HepG2 (cell line): ENCODE data around the gene ZBTB17. TPM values are rescaled to one million over a fixed set of nuclear protein-coding genes. Genes with fewer than 3 reads are reported as not detected.
A peak's percentile ranks its signal among the peaks of the same experiment; 100 is the strongest.

ENCODE experiments used
- ATAC-seq: fragments of 200-7000 bp; cut with Tn5 transposase; 3 replicates; pipeline ENCODE4 v1.9.1; 2020; ENCODE audit warnings: mild to moderate bottlenecking, moderate library complexity
- BruUV-seq: library from RNA; stranded (reverse); fragments of 400-500 nt; replicated peaks from 2 replicates; lab custom pipeline; 2021; lab: Mats Ljungman, UMichigan
- CTCF ChIA-PET: fragments of 300-600 bp; formaldehyde crosslinking; extraction: SDS; loops from one replicate; lab custom pipeline; 2021; ENCODE audit warnings: low total read pairs, inconsistent platforms, low intra/inter-chr PET ratio; lab: Yijun Ruan, JAX
- POLR2A ChIA-PET: fragments of 350-600 bp; sonication (Branson Sonifier 250); formaldehyde crosslinking; loops from one replicate; lab custom pipeline; 2020; ENCODE audit warnings: antibody characterized with exemption, inconsistent platforms; lab: Yijun Ruan, JAX
- DNase-seq: peaks from one replicate; pipeline ENCODE4 v3.0.0-alpha.2; 2015; ENCODE audit warnings: low spot score
- FAIRE-seq: peaks from 3 replicates; lab custom pipeline; 2011; peaks lifted over from hg19 to GRCh38; lab: Jason Lieb, UNC
- H2AFZ ChIP-seq: one replicate; pipeline ENCODE4 v1.6.1; 2011; ENCODE audit warnings: low read length, inconsistent platforms
- H3K27ac ChIP-seq: fragments of 300-600 bp; 3 replicates; pipeline ENCODE4 v1.8.0; 2011; ENCODE audit warnings: mixed run types, mild to moderate bottlenecking, mixed read lengths, low read length, inconsistent platforms; ENCODE audit not compliant: insufficient read depth; ENCODE audit errors: extremely low read length
- H3K27me3 ChIP-seq, 2 experiments: fragments of 200-600 bp in 1 of 2; 2 replicates in 1 of 2; 3 replicates in 1 of 2; pipeline versions ENCODE4 v1.6.0 to v1.8.0; 2011; ENCODE audit warnings: low read length in 2 of 2, mild to moderate bottlenecking in 2 of 2, moderate library complexity in 2 of 2, inconsistent platforms in 1 of 2; ENCODE audit not compliant: insufficient read depth in 2 of 2, control insufficient read depth in 1 of 2
- H3K36me3 ChIP-seq, 2 experiments: fragments of 200-600 bp in 1 of 2; replicated peaks in 1 of 2; 2 replicates in 1 of 2; 3 replicates in 1 of 2; pipeline versions ENCODE4 v1.5.1 to v1.8.0; 2011; ENCODE audit warnings: low read length in 2 of 2, inconsistent platforms in 1 of 2; ENCODE audit not compliant: insufficient read depth in 2 of 2, control insufficient read depth in 1 of 2
- H3K4me1 ChIP-seq: 2 replicates; pipeline ENCODE4 v1.5.1; 2012; ENCODE audit warnings: low read length, inconsistent platforms; ENCODE audit not compliant: insufficient read depth
- H3K4me2 ChIP-seq: 2 replicates; pipeline ENCODE4 v1.6.0; 2011; ENCODE audit warnings: low read depth, low read length, inconsistent platforms
- H3K4me3 ChIP-seq, 3 experiments: fragments of 200-600 bp in 1 of 3; sonication (generic), shearing (Covaris generic) in 1 of 3; replicated peaks in 1 of 3; 2 replicates each; pipeline ENCODE4 v1.5.1; 2011 to 2016; ENCODE audit warnings: low read length in 3 of 3, inconsistent platforms in 2 of 3, low read depth in 2 of 3, mild to moderate bottlenecking in 2 of 3, control low read depth in 1 of 3, mixed read lengths in 1 of 3; ENCODE audit not compliant: insufficient read depth in 1 of 3
- H3K79me2 ChIP-seq: one replicate; pipeline ENCODE4 v1.6.1; 2011; ENCODE audit warnings: low read length, inconsistent platforms; ENCODE audit not compliant: insufficient read depth
- H3K9ac ChIP-seq: 2 replicates; pipeline ENCODE4 v1.6.0; 2011; ENCODE audit warnings: mild to moderate bottlenecking, low read depth, low read length, inconsistent platforms; ENCODE audit not compliant: insufficient read depth
- H3K9me3 ChIP-seq: 2 replicates; pipeline ENCODE4 v1.5.1; 2012; ENCODE audit warnings: mild to moderate bottlenecking, low read length
- H4K20me1 ChIP-seq: 2 replicates; pipeline ENCODE4 v1.6.0; 2011; ENCODE audit warnings: inconsistent platforms, mild to moderate bottlenecking, low read length, moderate library complexity; ENCODE audit not compliant: insufficient read depth
- ARHGAP35 ChIP-seq: sonication (generic); formaldehyde crosslinking; IDR thresholded peaks from 2 replicates; pipeline ENCODE4 v1.9.0; 2022; ENCODE audit warnings: mild to moderate bottlenecking, inconsistent platforms, moderate library complexity, missing genetic modification reagents, borderline replicate concordance
- ARID2 ChIP-seq: sonication (generic); formaldehyde crosslinking; IDR thresholded peaks from 2 replicates; pipeline ENCODE4 v1.8.1; 2022; ENCODE audit warnings: mild to moderate bottlenecking, missing genetic modification reagents, borderline replicate concordance
- CC2D1A ChIP-seq: sonication (generic); formaldehyde crosslinking; IDR thresholded peaks from 2 replicates; pipeline ENCODE4 v1.8.1; 2023; ENCODE audit warnings: mild to moderate bottlenecking, missing genetic modification reagents
- CEBPB ChIP-seq: IDR thresholded peaks from 2 replicates; pipeline ENCODE4 v1.6.1; 2011; ENCODE audit warnings: low read depth, low read length, improper control_type of control experiment, borderline replicate concordance
- EEA1 ChIP-seq: sonication (generic); formaldehyde crosslinking; IDR thresholded peaks from 2 replicates; pipeline ENCODE4 v1.5.1; 2020; ENCODE audit warnings: mild to moderate bottlenecking, missing genetic modification reagents, borderline replicate concordance
- HOXD1 ChIP-seq: sonication (generic); formaldehyde crosslinking; IDR thresholded peaks from 2 replicates; pipeline ENCODE4 v1.5.0; 2020; ENCODE audit warnings: missing genetic modification reagents
- KAT8 ChIP-seq: IDR thresholded peaks from 2 replicates; pipeline ENCODE4 v1.6.1; 2016; ENCODE audit warnings: missing genetic modification reagents, missing compliant biosample characterization
- LCORL ChIP-seq, 2 experiments: fragments of 450-650 bp in 1 of 2; sonication (generic) in 1 of 2; formaldehyde crosslinking in 1 of 2; IDR thresholded peaks; 2 replicates each; pipeline versions ENCODE4 v1.5.0 to v1.6.1; 2017 to 2020; ENCODE audit warnings: antibody characterized with exemption in 1 of 2, missing genetic modification reagents in 1 of 2
- MAFK ChIP-seq, 2 experiments: IDR thresholded peaks in 1 of 2; conservative IDR thresholded peaks in 1 of 2; 2 replicates each; pipeline ENCODE4 v1.6.1; 2011; ENCODE audit warnings: improper control_type of control experiment in 2 of 2, low read length in 2 of 2
- POGZ ChIP-seq: sonication (generic); formaldehyde crosslinking; IDR thresholded peaks from 2 replicates; pipeline ENCODE4 v1.4.0; 2020; ENCODE audit warnings: mild to moderate bottlenecking, missing genetic modification reagents
- ZFYVE20 ChIP-seq: sonication (generic); formaldehyde crosslinking; IDR thresholded peaks from 2 replicates; pipeline ENCODE4 v1.8.0; 2023; ENCODE audit warnings: low read depth, mild to moderate bottlenecking, moderate library complexity, missing genetic modification reagents, borderline replicate concordance
- ZNF17 ChIP-seq: sonication (generic); formaldehyde crosslinking; IDR thresholded peaks from 2 replicates; pipeline ENCODE4 v1.5.0; 2020; ENCODE audit warnings: mild to moderate bottlenecking, missing genetic modification reagents
- ZNF605 ChIP-seq: sonication (generic); formaldehyde crosslinking; IDR thresholded peaks from 2 replicates; pipeline ENCODE4 v1.8.0; 2022; ENCODE audit warnings: mild to moderate bottlenecking, missing genetic modification reagents
- ZSCAN25 ChIP-seq: sonication (generic); formaldehyde crosslinking; IDR thresholded peaks from 2 replicates; pipeline ENCODE4 v1.8.0; 2022; ENCODE audit warnings: mild to moderate bottlenecking, missing genetic modification reagents
- WGBS: methylation state at CpG from one replicate; pipeline ENCODE4 v1.1.6; 2017; ENCODE audit warnings: low lambda C conversion rate; 5-methylcytosine and 5-hydroxymethylcytosine counted together
- in situ Hi-C: cut with HindIII; loops from 2 replicates; pipeline ENCODE4 v1.10.0; 2017; ENCODE audit warnings: low pct_unique_long_range_greater_than_20kb; ENCODE audit not compliant: extremely low pct_ligation_motif_present
- intact Hi-C: fragments of 100-400 bp; cut with micrococcal nuclease; formaldehyde crosslinking; loops from one replicate; pipeline ENCODE4 v1.10.0; 2022; ENCODE audit not compliant: unreplicated experiment
- polyA plus RNA-seq, 8 experiments: library from polyadenylated mRNA; depleted of rRNA in 3 of 8; stranded (reverse) in 7 of 8; unstranded in 1 of 8; fragments of >200 nt; fragmentation: Illumina TruSeq in 4 of 8; extraction: Trizol in 4 of 8; gene quantifications; 2 replicates each; pipeline versions ENCODE4 v1.2.1 to v1.2.3, GENCODE V29; 2011 to 2016; ENCODE audit warnings: low read depth in 4 of 8, missing spikeins in 1 of 8, mixed read lengths in 1 of 8; ENCODE audit not compliant: insufficient read depth in 1 of 8
- total RNA-seq, 5 experiments: library from RNA; depleted of rRNA; stranded (reverse); fragments of >200 nt; fragmentation: Illumina TruSeq; extraction: Trizol; gene quantifications; 2 replicates each; pipeline ENCODE4 v1.2.3, GENCODE V29; 2016; ENCODE audit warnings: low read depth in 1 of 5
- TF ChIP-seq, protein P1 (sequence below): sonication (generic); formaldehyde crosslinking; IDR thresholded peaks from 2 replicates; pipeline ENCODE4 v1.5.1; 2020; ENCODE audit warnings: missing genetic modification reagents, mild to moderate bottlenecking, borderline replicate concordance
- TF ChIP-seq, protein P2 (sequence below), 2 experiments: sonication (generic) in 1 of 2; formaldehyde crosslinking in 1 of 2; IDR thresholded peaks; 2 replicates each; pipeline versions ENCODE4 v1.4.0 to v1.6.1; 2016 to 2020; ENCODE audit warnings: borderline replicate concordance in 1 of 2, low read depth in 1 of 2, mild to moderate bottlenecking in 1 of 2, missing genetic modification reagents in 1 of 2

Gene ZBTB17
- total and polyA plus RNA-seq, 2 of the 13 experiments (the other 11 are each of a cell fraction or from before 2014, with no cell fraction given), result 16.7 to 17.0 TPM

DNA sequence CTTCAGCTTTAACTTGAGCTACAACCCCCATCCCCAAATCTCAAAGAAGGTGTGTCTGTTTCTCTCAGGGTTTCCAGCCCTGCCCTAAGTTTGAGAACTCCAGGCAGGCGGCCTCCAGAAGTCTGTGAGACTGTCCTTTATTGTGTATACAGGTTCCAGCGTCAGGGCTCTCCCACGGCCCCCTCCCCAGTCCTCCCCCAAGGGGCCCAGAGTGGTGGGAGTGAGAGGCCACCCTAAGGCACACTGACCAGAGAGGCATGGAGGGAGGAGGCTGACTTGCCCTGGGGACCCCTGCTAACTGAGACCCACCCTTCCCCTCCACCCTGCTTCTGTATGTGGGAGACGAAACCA lies 38.0 kb upstream of the ZBTB17 start (continued):
- no peak for TF ChIP-seq KAT8 (CRISPR knock-in tag)
- TF ChIP-seq, all 625 proteins: peak for 1

DNA sequence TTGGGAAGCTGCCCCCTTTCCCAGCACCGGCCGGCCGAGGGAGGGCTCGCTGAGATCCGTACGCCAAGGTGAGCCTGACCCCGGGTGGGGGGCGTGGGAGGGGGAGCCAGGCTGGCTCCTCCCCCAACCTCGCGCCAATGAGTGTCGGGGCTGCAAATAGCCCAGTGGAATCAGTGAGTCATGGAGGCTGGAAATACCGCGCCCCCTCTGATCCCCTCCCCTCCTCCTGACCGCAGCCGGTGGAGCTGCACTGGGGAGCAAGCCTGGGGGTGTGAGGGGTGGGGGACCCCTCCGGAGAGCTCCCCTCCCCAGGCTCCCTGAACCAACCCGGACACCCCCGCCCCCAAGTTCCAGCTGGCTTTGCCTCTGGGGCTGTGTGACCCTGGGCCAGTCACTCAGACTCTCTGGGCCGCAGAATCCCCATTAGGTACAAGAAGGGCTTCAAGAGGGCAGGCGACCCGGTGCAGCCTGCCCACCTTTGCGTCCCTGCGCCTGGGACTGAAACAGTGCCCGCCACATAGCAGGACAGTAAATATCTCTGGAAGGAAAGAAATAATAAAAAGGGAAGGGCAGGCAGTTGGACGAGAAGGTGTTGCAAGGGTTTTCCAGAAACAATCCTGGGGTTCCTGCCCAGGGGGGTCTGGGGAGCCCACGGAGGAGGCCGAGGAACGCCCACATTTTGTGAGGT lies 37.5 kb upstream of the ZBTB17 start:
- H3K9me3 ChIP-seq, result no peaks in the 10 kb centered on the region
- H3K27ac ChIP-seq, result peak overlapping the region; percentile 7
- peaks cover 5 to 50% of the 10 kb centered on the region in 2 experiments; a peak in 3 of 5 replicates for H3K27me3 ChIP-seq
- H3K79me2 ChIP-seq, result no peaks in the 10 kb centered on the region
- ChIA-PET POLR2A (interaction anchor here (1.0 kb wide), 1 partner anchor 213 kb away, joined by 3 read pairs; no protein-coding TSS in a partner anchor), CTCF (no interaction called here)
- peak overlapping the region; percentile 53 for H3K9ac ChIP-seq
- H4K20me1 ChIP-seq, result peaks cover 13% of the 10 kb centered on the region; the same call in 1 of the 2 replicates
- in situ Hi-C loops, result loop anchor here (5.0 kb wide), 1 partner anchor 34 kb away; no protein-coding TSS in a partner anchor
- H3K36me3 ChIP-seq, result no peaks in the 10 kb centered on the region
- 14% methylated on average over 10 of the region's 28 CpGs for WGBS
- peak overlapping the region; percentile 56 to 63 (median 60) for H3K4me3 ChIP-seq
- no peak for FAIRE-seq
- BruUV-seq, result no TSS peak
- peaks cover 67% of the 10 kb centered on the region for H3K4me1 ChIP-seq
- H3K4me2 ChIP-seq, result peak overlapping the region; percentile 71
- intact Hi-C loops, result no loop called here
- no peak overlapping the region for H2AFZ ChIP-seq
- DNase-seq, result peak; percentile 60
- peak; percentile 30 for ATAC-seq
- TF ChIP-seq ARID2 (CRISPR knock-in tag), result no peak
- no peak for TF ChIP-seq HOXD1 (CRISPR knock-in tag)
- TF ChIP-seq ARHGAP35 (CRISPR knock-in tag), result no peak
- no peak for TF ChIP-seq CC2D1A (CRISPR knock-in tag)
- TF ChIP-seq, protein P1, sequence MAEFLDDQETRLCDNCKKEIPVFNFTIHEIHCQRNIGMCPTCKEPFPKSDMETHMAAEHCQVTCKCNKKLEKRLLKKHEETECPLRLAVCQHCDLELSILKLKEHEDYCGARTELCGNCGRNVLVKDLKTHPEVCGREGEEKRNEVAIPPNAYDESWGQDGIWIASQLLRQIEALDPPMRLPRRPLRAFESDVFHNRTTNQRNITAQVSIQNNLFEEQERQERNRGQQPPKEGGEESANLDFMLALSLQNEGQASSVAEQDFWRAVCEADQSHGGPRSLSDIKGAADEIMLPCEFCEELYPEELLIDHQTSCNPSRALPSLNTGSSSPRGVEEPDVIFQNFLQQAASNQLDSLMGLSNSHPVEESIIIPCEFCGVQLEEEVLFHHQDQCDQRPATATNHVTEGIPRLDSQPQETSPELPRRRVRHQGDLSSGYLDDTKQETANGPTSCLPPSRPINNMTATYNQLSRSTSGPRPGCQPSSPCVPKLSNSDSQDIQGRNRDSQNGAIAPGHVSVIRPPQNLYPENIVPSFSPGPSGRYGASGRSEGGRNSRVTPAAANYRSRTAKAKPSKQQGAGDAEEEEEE, result no peak
- 0 out of 2 replicates have a peak, but pooled peaks have one; percentile 27 for TF ChIP-seq ZNF605 (CRISPR knock-in tag)
- TF ChIP-seq ZFYVE20 (CRISPR knock-in tag), result no peak
- no peak for TF ChIP-seq CEBPB
- no peak for TF ChIP-seq MAFK (conservative IDR thresholded peaks at IDR 0.05 in 1 of 2, IDR thresholded peaks at IDR 0.05 in 1 of 2; ENCODE audit: low read length in 2 of 2)
- TF ChIP-seq ZNF17 (CRISPR knock-in tag), result no peak
- TF ChIP-seq POGZ (CRISPR knock-in tag), result 0 out of 2 replicates have a peak, but pooled peaks have one; percentile 5
- no peak for TF ChIP-seq EEA1 (CRISPR knock-in tag)
- no peak for TF ChIP-seq LCORL (IDR thresholded peaks at IDR 0.05)
- peak; percentile 53; the same call in 1 of the 2 replicates for TF ChIP-seq LCORL (CRISPR knock-in tag; IDR thresholded peaks at IDR 0.05)
- TF ChIP-seq, protein P2, sequence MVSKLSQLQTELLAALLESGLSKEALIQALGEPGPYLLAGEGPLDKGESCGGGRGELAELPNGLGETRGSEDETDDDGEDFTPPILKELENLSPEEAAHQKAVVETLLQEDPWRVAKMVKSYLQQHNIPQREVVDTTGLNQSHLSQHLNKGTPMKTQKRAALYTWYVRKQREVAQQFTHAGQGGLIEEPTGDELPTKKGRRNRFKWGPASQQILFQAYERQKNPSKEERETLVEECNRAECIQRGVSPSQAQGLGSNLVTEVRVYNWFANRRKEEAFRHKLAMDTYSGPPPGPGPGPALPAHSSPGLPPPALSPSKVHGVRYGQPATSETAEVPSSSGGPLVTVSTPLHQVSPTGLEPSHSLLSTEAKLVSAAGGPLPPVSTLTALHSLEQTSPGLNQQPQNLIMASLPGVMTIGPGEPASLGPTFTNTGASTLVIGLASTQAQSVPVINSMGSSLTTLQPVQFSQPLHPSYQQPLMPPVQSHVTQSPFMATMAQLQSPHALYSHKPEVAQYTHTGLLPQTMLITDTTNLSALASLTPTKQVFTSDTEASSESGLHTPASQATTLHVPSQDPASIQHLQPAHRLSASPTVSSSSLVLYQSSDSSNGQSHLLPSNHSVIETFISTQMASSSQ (IDR thresholded peaks at IDR 0.05; ENCODE audit: low read depth), result no peak
- TF ChIP-seq, protein P2 (CRISPR knock-in tag; IDR thresholded peaks at IDR 0.05; ENCODE audit: borderline replicate concordance), result no peak
- TF ChIP-seq ZSCAN25 (CRISPR knock-in tag), result no peak
